A204.1 (cell line): Measurements from ENCODE around the gene SHISAL1.

Source experiments
- FAIRE-seq: peaks from 2 replicates; lab custom pipeline; 2012; peaks lifted over from hg19 to GRCh38; lab: Jason Lieb, UNC

The SHISAL1 gene

DNA sequence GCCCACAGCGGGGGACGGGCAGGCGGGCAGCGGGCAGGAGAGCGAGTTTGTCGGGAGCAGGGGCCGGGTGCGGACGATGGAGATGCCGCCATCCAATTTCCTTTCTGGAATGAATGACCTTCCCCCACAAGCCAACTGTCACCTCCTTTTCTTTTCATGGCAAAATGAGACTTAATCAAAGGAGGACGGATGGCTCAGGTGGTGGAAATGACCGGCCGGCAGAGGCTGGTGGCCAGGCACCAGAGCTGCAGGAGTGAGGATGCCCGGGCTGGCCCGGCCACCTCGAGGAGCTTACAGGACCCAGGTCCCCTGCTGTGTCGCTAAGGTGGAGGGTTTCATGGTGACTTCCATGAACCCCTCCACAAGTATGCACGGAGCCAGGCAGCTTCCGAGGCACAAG lies 11.7 kb downstream of the SHISAL1 start:
- FAIRE-seq, result no peak

- no peak for FAIRE-seq
Observed at GRCh38 chr22:44299124-44299523, 13.6 kb downstream of the SHISAL1 start.

- no peak for FAIRE-seq
Observed at GRCh38 chr22:44298406-44299091, 14.2 kb downstream of the SHISAL1 start.

DNA sequence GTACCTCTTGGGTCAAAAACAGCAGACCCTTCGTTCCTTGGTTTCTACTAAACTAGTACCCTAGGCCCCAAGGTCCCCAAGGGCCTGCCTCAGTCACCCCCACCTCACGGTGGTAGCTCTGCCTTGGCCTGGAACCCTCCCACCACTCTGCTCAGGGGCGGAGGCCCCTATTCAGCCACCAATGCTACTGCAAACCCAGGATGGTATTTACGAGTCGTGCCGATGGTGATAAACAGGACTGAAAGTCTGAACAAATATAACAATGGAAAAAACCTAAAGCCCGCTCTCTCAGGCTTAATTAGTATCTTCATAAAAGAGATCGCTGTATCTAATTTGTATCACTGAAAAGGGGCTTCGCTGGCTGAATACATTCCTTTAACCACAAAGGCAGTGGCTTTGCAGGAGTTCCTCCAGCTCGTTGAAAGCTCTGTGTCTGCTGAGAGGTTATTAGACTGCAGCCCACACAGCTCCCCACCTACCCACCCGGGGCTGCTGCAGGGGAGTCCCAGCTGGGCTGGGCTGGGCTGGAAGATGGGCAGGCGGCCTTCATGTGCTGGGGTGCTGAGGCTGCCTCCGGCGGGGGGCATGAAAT lies 15.2 kb downstream of the SHISAL1 start:
- FAIRE-seq, result no peak

- FAIRE-seq, result no peak
Observed at GRCh38 chr22:44295406-44295805, 17.3 kb downstream of the SHISAL1 start.

DNA sequence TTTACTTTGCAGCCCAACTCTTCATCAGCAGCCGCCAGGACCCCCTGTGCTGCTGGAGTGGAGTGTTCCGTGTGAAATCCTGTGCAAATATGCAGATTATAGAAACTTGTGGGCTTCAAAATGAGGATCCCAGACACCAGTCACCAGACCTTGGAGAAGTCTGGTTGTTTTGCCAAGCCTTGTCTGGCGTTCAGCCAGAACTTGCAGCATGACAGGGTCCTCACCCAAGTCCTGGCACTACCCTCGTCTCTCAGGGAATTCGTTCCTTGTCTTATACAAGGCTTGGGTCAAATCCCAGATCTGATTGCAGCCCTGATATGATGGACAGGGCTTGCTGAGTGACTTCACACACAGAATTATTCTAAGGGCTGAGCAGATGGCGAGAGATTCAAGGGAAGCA lies 18.9 kb downstream of the SHISAL1 start:
- no peak for FAIRE-seq

- no peak for FAIRE-seq
Observed at GRCh38 chr22:44293034-44293433, 19.7 kb downstream of the SHISAL1 start.

DNA sequence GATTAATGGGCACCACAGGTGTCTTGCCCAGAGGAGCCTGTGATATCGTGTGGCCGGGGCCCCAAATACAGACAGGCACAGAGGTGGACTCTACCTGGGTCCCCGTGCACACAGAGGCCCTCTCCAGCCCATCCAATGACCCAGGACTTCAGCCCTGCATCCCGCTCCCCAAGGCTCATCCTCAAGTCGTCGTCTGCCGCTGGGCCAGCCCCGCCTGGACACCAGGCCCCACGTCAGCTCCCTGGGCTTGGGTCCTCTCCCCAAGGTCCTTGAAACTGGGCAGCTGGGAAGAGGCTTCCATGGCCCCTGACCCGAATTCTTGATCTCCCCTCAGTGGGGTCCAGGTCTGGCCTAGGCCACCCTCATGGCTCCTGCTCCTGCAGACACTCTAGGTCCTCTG lies 20.2 kb downstream of the SHISAL1 start:
- no peak for FAIRE-seq

- no peak for FAIRE-seq
Observed at GRCh38 chr22:44291674-44292360, 20.9 kb downstream of the SHISAL1 start.

GRCh38 chr22:44291265-44291664 lies 21.5 kb downstream of the SHISAL1 start:
- no peak for FAIRE-seq

GRCh38 chr22:44289414-44290171 lies 23.2 kb downstream of the SHISAL1 start:
- FAIRE-seq, result no peak

- FAIRE-seq, result no peak
Observed at GRCh38 chr22:44288913-44289312, 23.8 kb downstream of the SHISAL1 start.

DNA sequence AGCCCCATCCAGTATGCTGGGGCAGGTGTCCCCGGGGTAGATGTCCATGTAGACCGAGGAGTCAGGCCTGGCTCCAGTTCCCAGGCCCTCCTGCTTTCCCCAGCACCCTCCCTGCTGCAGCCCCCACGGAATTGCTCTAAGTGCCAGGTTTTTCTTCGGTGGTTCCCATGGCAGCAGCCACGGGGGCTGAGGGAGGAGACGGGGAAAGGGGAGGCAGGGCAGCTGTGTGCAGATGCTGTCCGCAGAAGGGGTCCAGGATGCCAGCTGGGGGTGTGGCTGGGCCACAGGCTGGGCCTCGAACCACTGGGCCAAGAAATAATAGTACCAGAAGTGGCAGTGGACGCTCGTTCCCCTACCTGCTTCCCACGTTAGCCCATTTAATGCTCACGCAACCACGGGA lies 25.0 kb downstream of the SHISAL1 start:
- no peak for FAIRE-seq

DNA sequence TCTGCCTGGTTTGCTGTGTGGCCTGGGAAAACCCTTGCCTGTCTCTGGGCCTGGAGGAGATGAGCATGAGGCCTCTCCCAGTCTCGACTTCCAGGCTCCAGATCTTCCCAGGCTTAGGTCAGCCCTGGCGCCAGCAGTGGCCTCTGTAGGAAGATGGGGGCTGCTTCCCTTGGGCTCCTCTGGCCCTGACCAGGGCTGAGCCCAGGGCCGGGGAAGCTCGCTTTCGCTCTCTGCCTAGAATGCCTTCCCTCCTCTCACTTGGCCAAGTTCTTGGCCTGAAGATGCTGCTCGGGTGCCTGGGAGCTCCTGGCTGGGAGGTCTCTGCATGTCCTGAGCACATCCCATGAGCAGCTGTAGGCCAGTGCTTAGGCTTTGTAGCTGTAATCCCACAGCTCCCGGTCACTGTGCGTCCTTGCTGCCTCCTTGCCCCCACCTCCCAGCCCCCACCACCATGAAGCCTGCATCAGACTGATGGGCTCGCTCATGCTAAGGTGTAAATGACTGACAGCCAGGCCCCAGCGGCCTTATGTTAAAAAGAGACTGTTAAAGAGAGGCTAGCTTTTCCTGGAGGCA lies 25.5 kb downstream of the SHISAL1 start:
- no peak for FAIRE-seq

DNA sequence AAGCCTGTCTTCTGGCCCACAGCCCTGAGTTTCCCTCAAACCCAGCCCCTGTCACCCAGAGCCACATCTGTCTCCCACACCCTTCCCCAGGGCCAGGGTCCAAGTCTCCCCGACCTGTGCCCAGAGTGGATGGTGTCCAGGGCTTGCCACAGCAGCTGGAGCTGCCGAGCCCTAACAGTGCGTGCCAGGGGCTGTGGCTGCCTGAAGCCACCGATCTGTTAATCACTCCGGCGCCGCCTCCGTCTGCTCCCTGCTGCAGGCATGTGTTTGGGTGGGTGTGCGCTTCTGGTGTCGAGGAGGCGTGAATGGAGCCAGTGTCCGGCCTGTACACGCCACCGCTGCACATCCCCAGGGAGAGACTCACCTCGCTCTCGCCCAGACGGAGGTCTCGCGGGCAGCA lies 26.1 kb downstream of the SHISAL1 start:
- FAIRE-seq, result no peak

DNA sequence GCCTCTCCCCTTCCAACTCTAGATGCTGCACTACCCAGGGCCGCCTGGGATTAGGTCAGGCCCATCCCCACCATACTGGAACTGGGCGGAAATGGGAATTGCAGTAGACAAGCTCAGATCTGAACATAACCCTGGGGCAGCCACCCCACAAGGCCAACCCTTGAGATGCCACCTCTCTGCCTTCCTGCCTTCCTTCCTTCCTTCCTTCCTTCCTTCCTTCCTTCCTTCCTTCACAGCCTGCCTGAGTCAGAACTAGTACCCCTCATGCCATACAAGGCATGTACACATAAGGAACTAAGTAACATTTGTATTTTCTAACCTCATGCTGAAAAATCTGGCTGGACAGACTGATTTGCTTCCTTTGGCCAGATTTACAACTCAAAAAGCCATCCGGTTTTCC lies 28.0 kb downstream of the SHISAL1 start:
- no peak for FAIRE-seq

DNA sequence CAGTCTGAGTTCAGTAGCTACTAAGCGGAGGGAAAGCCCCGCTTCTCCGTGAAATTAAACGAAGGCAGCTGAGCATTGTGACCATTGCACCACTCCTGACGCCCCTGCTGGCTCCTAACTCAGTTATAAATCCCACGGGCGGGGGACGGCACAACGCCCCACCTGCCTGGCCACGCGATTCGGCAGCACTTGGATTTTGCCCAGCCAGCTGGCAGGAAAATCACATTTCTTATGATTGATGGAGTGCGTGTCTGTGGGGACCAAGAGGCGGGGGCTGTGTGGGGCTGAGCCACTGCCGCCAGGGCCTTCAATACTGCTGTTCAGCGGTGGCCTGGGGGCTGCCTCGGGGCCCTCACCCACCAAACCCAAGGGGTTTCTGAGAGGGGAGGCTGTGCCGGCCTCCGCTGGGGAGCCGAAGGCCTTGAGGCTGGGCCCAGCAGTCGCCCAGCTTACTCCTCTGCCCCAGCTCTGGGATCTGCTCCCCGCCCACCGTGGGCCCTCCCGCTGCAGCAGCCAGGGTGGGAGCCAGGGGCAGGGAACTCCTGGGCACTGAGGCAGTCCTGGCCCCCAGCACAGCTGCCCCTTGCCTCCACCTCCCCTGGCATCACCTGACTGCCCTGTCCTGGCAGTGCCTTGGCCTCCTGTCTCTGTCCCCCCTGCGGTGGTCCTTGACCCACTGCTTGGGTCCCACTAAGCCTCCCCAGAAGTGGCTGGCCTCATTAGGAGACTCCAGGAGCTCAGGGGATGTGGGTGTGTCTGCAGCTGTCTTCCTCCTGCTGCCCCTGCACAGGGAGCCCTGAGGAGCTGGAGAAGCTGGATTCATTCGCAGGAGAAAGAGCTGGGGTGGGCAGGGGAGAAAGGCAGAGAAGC lies 30.7 kb downstream of the SHISAL1 start:
- FAIRE-seq, result no peak

DNA sequence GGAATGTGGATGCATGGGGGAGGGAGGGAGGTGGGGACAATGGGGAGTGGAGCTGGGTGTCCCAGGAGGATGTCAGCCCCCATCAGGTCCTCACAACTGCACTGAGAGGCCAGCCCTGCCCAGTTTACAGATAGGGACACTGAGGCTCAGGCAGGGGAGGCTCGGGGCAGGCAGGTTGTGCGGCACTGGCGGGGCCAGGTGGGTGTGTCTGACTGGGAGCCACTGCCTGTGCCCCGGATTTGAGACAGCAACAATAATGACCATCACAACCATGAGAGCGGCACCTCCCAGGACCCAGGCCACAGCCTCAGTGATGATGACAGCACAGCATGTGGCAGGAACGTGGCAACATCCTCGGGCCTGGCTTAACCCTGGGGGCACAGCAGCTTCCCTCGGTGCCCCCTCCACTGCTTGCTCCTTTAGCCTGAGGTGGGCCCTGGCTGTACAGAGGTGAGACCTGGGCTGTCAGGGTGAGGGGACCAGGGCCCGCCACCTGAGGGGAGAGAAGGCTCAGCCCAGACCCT lies 32.0 kb downstream of the SHISAL1 start:
- no peak for FAIRE-seq

- no peak for FAIRE-seq
Observed at GRCh38 chr22:44279069-44279360, 33.7 kb downstream of the SHISAL1 start.

DNA sequence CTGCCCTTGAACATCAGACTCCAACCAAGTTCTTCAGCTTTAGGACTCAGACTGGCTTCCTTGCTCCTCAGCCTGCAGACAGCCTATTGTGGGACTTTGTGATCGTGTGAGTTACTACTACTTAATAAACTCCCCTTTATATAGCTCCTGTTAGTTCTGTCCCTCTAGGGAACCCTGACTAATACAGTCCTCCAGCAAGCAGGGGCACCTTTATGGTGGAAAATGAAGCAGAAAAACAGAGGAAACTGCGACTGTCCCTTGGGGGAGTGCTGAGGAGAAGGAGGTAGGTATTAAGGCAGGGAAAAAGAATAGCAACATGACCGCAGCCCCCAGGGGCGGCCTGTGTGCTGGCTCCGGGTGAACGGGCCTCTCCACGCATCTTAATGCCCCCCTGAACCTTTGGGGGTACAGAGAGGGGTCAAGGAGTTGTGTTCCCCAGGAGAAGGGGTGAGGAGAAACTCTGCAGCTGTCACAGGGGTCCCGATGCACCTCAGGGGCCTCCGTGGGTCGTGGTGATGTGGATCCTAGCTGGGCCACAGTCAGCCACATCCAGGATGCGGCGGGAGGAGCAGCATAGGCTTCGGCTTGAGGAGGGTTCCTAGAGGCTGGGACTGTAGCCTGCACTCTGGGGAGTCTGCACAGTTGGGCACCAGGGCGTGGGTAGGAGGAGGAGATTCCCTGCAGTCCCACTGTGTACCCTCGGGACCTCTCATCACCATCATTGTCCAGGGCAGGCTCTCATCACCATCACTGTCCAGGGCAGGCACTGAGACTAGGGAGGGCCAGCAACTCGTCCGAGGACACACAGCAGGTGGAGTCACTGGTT lies 34.3 kb downstream of the SHISAL1 start:
- FAIRE-seq, result no peak
